Measurements from ENCODE around the gene COA1. TPM values are rescaled to one million over a fixed set of nuclear protein-coding genes. Genes with fewer than 3 reads are reported as not detected.

COA1 gene
- total RNA-seq, 4 donors from 2014 or later = 20.6 to 48.9 (median 33.2) TPM

GRCh38 chr7:43647339-43647672 lies 82.0 kb downstream of the COA1 start:
- H3K4me1 ChIP-seq = peaks cover 40 to 73% (median 55%) of the 10 kb centered on the region in 3 donors
- H3K27ac ChIP-seq = peak overlapping the region; percentile 91 to 98 (median 94)
- no peaks in the 10 kb centered on the region for H3K27me3 ChIP-seq
- TF ChIP-seq EP300 (IDR thresholded peaks at IDR 0.05) = no peak
- TF ChIP-seq POLR2A (IDR thresholded peaks at IDR 0.05) = no peak
- TF ChIP-seq CTCF (IDR thresholded peaks at IDR 0.05) = no peak
- TF ChIP-seq POLR2AphosphoS5 (IDR thresholded peaks at IDR 0.05) = no peak
- ATAC-seq = no peak
- peak overlapping the region in 1 of 2 donors; percentile 11 for H3K4me3 ChIP-seq
- no peaks in the 10 kb centered on the region for H3K9me3 ChIP-seq
- WGBS, 2 donors (ENCODE audit: low coverage in 1 of 2) = 0 to 42% methylated on average over 3 to 7 of the region's 7 CpGs
- peaks cover 0 to 25% of the 10 kb centered on the region in 2 donors for H3K36me3 ChIP-seq

GRCh38 chr7:43646603-43647338 lies 82.6 kb downstream of the COA1 start:
- ATAC-seq = no peak
- WGBS, 2 donors (ENCODE audit: low coverage in 1 of 2) = 6 to 10% methylated on average over 5 to 8 of the region's 8 CpGs
- Histone ChIP-seq H3K27me3 (no peaks in the 10 kb centered on the region), H3K4me1 (peaks cover 40 to 68% (median 55%) of the 10 kb centered on the region in 3 donors), H3K4me3 (peak overlapping the region in 1 of 2 donors; percentile 11), H3K27ac (peak overlapping the region; percentile 91 to 98 (median 94)), H3K36me3 (peaks cover 0 to 30% of the 10 kb centered on the region in 2 donors), H3K9me3 (no peaks in the 10 kb centered on the region)
- no peak for TF ChIP-seq POLR2A (IDR thresholded peaks at IDR 0.05)

GRCh38 chr7:43645699-43646226 lies 83.6 kb downstream of the COA1 start:
- TF ChIP-seq EP300 (IDR thresholded peaks at IDR 0.05) (no peak), POLR2A (IDR thresholded peaks at IDR 0.05) (no peak), CTCF (IDR thresholded peaks at IDR 0.05) (no peak), POLR2AphosphoS5 (IDR thresholded peaks at IDR 0.05) (no peak)
- Histone ChIP-seq H3K4me3 (no peak overlapping the region), H3K4me1 (peaks cover 37 to 58% (median 44%) of the 10 kb centered on the region in 3 donors), H3K9me3 (no peaks in the 10 kb centered on the region), H3K36me3 (peaks cover 0 to 33% of the 10 kb centered on the region in 2 donors), H3K27ac (peak overlapping the region; percentile 91 to 98 (median 94)), H3K27me3 (no peaks in the 10 kb centered on the region)
- ATAC-seq = no peak
- 90 to 100% methylated on average over 1 of the region's 3 CpGs for WGBS, 2 donors (ENCODE audit: low coverage in 1 of 2)

DNA sequence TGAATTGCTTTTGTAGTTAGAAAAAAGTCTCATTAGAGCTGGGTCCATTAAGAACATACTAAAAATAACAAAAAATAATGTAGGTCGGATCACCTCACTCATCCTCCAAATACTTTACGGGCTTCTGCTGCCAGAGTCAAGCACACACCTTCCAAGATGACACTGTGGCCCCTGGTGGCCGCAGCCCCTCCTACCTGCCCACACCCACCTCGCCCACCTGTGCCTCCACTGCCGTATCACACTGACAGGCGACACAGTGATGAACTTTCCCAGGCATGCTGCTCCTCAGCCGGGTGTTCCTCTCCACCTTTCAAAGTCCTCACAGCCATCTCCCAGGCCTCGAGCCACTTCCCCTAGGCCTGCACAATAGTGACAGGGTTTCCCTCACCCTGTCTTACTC lies 85.5 kb downstream of the COA1 start:
- TF ChIP-seq POLR2A (IDR thresholded peaks at IDR 0.05) (no peak), POLR2AphosphoS5 (IDR thresholded peaks at IDR 0.05) (no peak), EP300 (IDR thresholded peaks at IDR 0.05) (no peak), CTCF (IDR thresholded peaks at IDR 0.05) (no peak)
- Histone ChIP-seq H3K9me3 (no peaks in the 10 kb centered on the region), H3K4me3 (no peak overlapping the region), H3K4me1 (peaks cover 30 to 57% (median 41%) of the 10 kb centered on the region in 3 donors), H3K36me3 (peaks cover 0 to 37% of the 10 kb centered on the region in 2 donors), H3K27me3 (no peaks in the 10 kb centered on the region), H3K27ac (no peak overlapping the region)
- no peak for ATAC-seq
- WGBS, 2 donors (ENCODE audit: low coverage in 1 of 2) = 79 to 85% methylated on average over 8 of the region's 8 CpGs

DNA sequence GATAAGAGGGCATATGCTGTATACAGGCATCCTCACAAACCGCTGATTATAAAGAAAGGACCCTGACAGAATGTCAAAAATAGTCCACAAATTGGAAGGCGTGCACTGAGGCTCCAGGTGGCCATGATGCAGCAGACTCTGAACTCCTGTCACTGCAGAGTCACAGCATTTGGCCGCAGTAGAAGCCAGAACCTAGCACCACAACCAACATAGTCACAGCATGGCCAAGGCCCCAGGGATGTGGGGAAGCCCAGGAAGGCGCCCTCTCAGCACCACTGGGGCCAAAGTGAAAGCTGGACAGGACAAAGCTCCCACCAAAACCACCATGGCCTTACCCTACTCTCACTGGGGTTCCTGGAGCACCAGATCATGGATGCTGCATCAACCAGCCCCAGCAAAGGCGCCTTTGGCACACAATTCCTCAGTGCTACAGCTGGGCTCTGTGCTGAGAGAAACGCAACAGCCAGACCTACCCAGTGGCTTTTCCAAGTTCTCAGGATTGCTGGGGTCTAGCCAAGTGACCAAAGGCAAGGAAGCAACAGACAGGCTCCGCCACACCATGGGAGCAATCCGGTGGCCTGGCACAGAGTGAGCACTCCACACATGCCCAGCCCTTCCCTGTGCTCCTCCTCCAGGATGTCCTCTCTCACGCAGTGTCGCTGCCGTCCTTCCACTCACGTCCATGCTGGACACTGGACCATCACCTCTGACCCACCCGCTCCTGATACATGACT lies 86.3 kb downstream of the COA1 start:
- no peak for ATAC-seq
- Histone ChIP-seq H3K27ac (no peak overlapping the region), H3K36me3 (peaks cover 0 to 37% of the 10 kb centered on the region in 2 donors), H3K4me1 (peaks cover 23 to 49% (median 35%) of the 10 kb centered on the region in 3 donors), H3K9me3 (no peaks in the 10 kb centered on the region), H3K27me3 (no peaks in the 10 kb centered on the region), H3K4me3 (no peak overlapping the region)
- TF ChIP-seq EP300 (IDR thresholded peaks at IDR 0.05) (no peak), POLR2A (IDR thresholded peaks at IDR 0.05) (no peak), CTCF (IDR thresholded peaks at IDR 0.05) (no peak), POLR2AphosphoS5 (IDR thresholded peaks at IDR 0.05) (no peak)
- WGBS, 2 donors (ENCODE audit: low coverage in 1 of 2) = 98% methylated on average over 6 to 8 of the region's 13 CpGs

Measured in gastroesophageal sphincter (tissue), 4 donors.